HG02970 (cell line): Measurements from ENCODE around the gene BCAS3.

Source experiments
- ATAC-seq: cut with Tn5 transposase; IDR thresholded peaks from one replicate; pipeline ENCODE4 v1.9.1; 2021; ENCODE audit warnings: mild to moderate bottlenecking, moderate library complexity, moderate number of reproducible peaks; ENCODE audit not compliant: unreplicated experiment, low FRiP score

The BCAS3 gene

GRCh38 chr17:61296058-61296457, 618.4 kb downstream of the BCAS3 start:
- ATAC-seq: no peak

- no peak for ATAC-seq
Measured at GRCh38 chr17:61299517-61300513, 622.2 kb downstream of the BCAS3 start.

GRCh38 chr17:61302953-61303816, 625.5 kb downstream of the BCAS3 start:
- ATAC-seq: no peak

GRCh38 chr17:61303817-61304096, 626.1 kb downstream of the BCAS3 start:
- no peak for ATAC-seq

- no peak for ATAC-seq
Measured at GRCh38 chr17:61305024-61305423, 627.4 kb downstream of the BCAS3 start.

- ATAC-seq: no peak
Measured at GRCh38 chr17:61306003-61306402, 628.4 kb downstream of the BCAS3 start.

GRCh38 chr17:61307905-61308886, 630.5 kb downstream of the BCAS3 start:
- ATAC-seq: no peak

GRCh38 chr17:61309362-61310256, 632.0 kb downstream of the BCAS3 start:
- ATAC-seq: no peak

- ATAC-seq: no peak
Measured at GRCh38 chr17:61310590-61310989, 632.9 kb downstream of the BCAS3 start.

GRCh38 chr17:61312406-61313295, 635.0 kb downstream of the BCAS3 start:
- ATAC-seq: no peak

GRCh38 chr17:61313461-61314326, 636.0 kb downstream of the BCAS3 start:
- ATAC-seq: no peak

GRCh38 chr17:61314368-61315078, 636.9 kb downstream of the BCAS3 start:
- ATAC-seq: no peak

GRCh38 chr17:61316633-61317032, 639.0 kb downstream of the BCAS3 start:
- ATAC-seq: no peak

GRCh38 chr17:61317779-61318178, 640.1 kb downstream of the BCAS3 start:
- no peak for ATAC-seq

- no peak for ATAC-seq
Measured at GRCh38 chr17:61318684-61319098, 641.0 kb downstream of the BCAS3 start.

- no peak for ATAC-seq
Measured at GRCh38 chr17:61321344-61321743, 643.7 kb downstream of the BCAS3 start.
